GM18511 (cell line): ENCODE data around the gene ZSCAN22.

Source experiments
- ATAC-seq: cut with Tn5 transposase; IDR thresholded peaks from one replicate; pipeline ENCODE4 v1.9.1; 2021; ENCODE audit warnings: mild to moderate bottlenecking, moderate library complexity; ENCODE audit not compliant: unreplicated experiment

ZSCAN22 gene

GRCh38 chr19:58350871-58351557, 24.2 kb downstream of the ZSCAN22 start:
- ATAC-seq, result no peak

- ATAC-seq, result no peak
Observed at GRCh38 chr19:58351558-58351878, 24.7 kb downstream of the ZSCAN22 start.

GRCh38 chr19:58351990-58352755, 25.4 kb downstream of the ZSCAN22 start:
- no peak for ATAC-seq

GRCh38 chr19:58352760-58353671, 26.2 kb downstream of the ZSCAN22 start, which contains the start of gene A1BG:
Gene A1BG (minus strand): TSS chr19:58353492. CDS start chr19:58353437, 55 bp downstream.
- no peak for ATAC-seq

GRCh38 chr19:58353717-58354477, 27.1 kb downstream of the ZSCAN22 start:
- ATAC-seq, result no peak

- no peak for ATAC-seq
Observed at GRCh38 chr19:58354478-58355030, 27.8 kb downstream of the ZSCAN22 start.

GRCh38 chr19:58355215-58355796, 28.5 kb downstream of the ZSCAN22 start:
- no peak for ATAC-seq

- ATAC-seq, result peak; percentile 30
Observed at GRCh38 chr19:58355908-58356765, 29.3 kb downstream of the ZSCAN22 start.

- ATAC-seq, result no peak
Observed at GRCh38 chr19:58356766-58357480, 30.1 kb downstream of the ZSCAN22 start.

- ATAC-seq, result no peak
Observed at GRCh38 chr19:58357481-58358145, 30.8 kb downstream of the ZSCAN22 start.

- peak; percentile 5 for ATAC-seq
Observed at GRCh38 chr19:58361900-58362271, 35.1 kb downstream of the ZSCAN22 start.

- peak; percentile 90 for ATAC-seq
Observed at GRCh38 chr19:58362272-58362994, 35.6 kb downstream of the ZSCAN22 start, which contains the start of gene ZNF497. Gene ZNF497 (minus strand): TSS chr19:58362751. CDS start chr19:58357635, 5,116 bp downstream.

GRCh38 chr19:58364146-58364545, 37.4 kb downstream of the ZSCAN22 start:
- ATAC-seq, result no peak

- ATAC-seq, result no peak
Observed at GRCh38 chr19:58366585-58367430, 40.0 kb downstream of the ZSCAN22 start.

GRCh38 chr19:58367698-58368454, 41.1 kb downstream of the ZSCAN22 start:
- no peak for ATAC-seq
